C1 segment of cervical spinal cord (tissue), 14 donors: ENCODE data around the gene ASTN2.

Experiments used
- DNase-seq, 14 donors: peaks; one replicate each; lab custom pipeline; 2025; lab: John Stamatoyannopoulos, UW

Gene ASTN2

GRCh38 chr9:117365438-117365837 is 49.4 kb downstream of the ASTN2 start:
- DNase-seq: peak in 1 of 14 donors; percentile 48

- DNase-seq: no peak
These were observed 51.9 kb downstream of the ASTN2 start for GRCh38 chr9:117363006-117363405.

- DNase-seq: no peak
These were observed 54.9 kb downstream of the ASTN2 start for GRCh38 chr9:117359910-117360309.

GRCh38 chr9:117355542-117355941 is 59.3 kb downstream of the ASTN2 start:
- no peak for DNase-seq

GRCh38 chr9:117354997-117355396 is 59.9 kb downstream of the ASTN2 start:
- DNase-seq: no peak

GRCh38 chr9:117354244-117354847 is 60.5 kb downstream of the ASTN2 start:
- peak in 1 of 14 donors; percentile 21 for DNase-seq

GRCh38 chr9:117344892-117345660 is 69.8 kb downstream of the ASTN2 start:
- DNase-seq: no peak

- DNase-seq: no peak
These were observed 71.4 kb downstream of the ASTN2 start for GRCh38 chr9:117343427-117343826.

- peak in 1 of 14 donors; percentile 15 for DNase-seq
These were observed 73.7 kb downstream of the ASTN2 start for GRCh38 chr9:117341151-117341550.

- peak in 1 of 14 donors; percentile 19 for DNase-seq
These were observed 74.4 kb downstream of the ASTN2 start for GRCh38 chr9:117340422-117340821.

- no peak for DNase-seq
These were observed 78.9 kb downstream of the ASTN2 start for GRCh38 chr9:117335837-117336433.

GRCh38 chr9:117334101-117334500 is 80.8 kb downstream of the ASTN2 start:
- no peak for DNase-seq

- DNase-seq: no peak
These were observed 89.0 kb downstream of the ASTN2 start for GRCh38 chr9:117325831-117326230.

GRCh38 chr9:117325110-117325731 is 89.6 kb downstream of the ASTN2 start:
- DNase-seq: no peak

GRCh38 chr9:117323390-117323789 is 91.5 kb downstream of the ASTN2 start:
- DNase-seq: peak in 3 of 14 donors; percentile 10 to 16 (median 10)

- no peak for DNase-seq
These were observed 97.7 kb downstream of the ASTN2 start for GRCh38 chr9:117317192-117317591.

GRCh38 chr9:117315236-117315635 is 99.6 kb downstream of the ASTN2 start:
- peak in 2 of 14 donors; percentile 4 to 13 for DNase-seq

- DNase-seq: no peak
These were observed 100.9 kb downstream of the ASTN2 start for GRCh38 chr9:117313989-117314388.

- no peak for DNase-seq
These were observed 107.2 kb downstream of the ASTN2 start for GRCh38 chr9:117307701-117308100.

GRCh38 chr9:117306032-117306431 is 108.8 kb downstream of the ASTN2 start:
- no peak for DNase-seq

- no peak for DNase-seq
These were observed 109.4 kb downstream of the ASTN2 start for GRCh38 chr9:117305454-117305853.

- DNase-seq: no peak
These were observed 110.3 kb downstream of the ASTN2 start for GRCh38 chr9:117304549-117304948.
